GM10847 (cell line): ENCODE results near the gene PHAF1.

Source experiments
- POLR2A ChIP-seq: IDR thresholded peaks from 2 replicates; pipeline ENCODE4 v1.6.1; 2011; ENCODE audit not compliant: insufficient read length; ENCODE audit errors: extremely low read depth

The PHAF1 gene

GRCh38 chr16:67163164-67163998, 53.6 kb downstream of the PHAF1 start:
- no peak for TF ChIP-seq POLR2A

DNA sequence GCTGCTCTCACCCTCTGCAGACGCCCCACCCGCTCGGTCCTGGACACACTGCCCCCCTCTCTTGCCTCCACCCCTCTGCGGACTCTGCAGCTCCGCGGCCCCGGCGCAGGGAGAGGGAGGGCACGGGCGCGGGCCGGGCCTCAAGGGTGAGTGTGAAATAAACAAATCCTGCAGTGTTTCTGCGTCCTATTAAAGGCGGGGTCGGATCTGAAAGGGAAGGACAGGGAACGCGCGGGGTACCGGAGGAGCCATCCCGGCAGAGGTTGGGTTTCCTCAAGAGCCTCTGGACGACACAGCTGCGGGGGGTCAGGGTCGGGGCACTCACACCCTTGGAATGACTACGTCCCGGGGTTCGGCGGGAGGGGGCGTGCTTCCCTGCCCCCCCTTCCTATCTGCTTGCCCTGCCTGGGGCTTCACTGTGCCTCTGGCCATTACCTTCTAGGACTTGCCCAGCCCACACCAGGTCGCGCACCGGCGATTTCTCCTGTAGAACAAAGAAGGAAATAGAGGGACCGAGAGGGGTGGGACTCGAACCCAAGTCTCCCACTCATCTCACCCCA, 54.3 kb downstream of the PHAF1 start:
- no peak for TF ChIP-seq POLR2A

- no peak for TF ChIP-seq POLR2A
Measured at GRCh38 chr16:67164599-67165061, 54.9 kb downstream of the PHAF1 start, which contains the start of gene HSF4. HSF4 (plus strand) TSS chr16:67164745; CDS start chr16:67164812, 67 bp downstream.

DNA sequence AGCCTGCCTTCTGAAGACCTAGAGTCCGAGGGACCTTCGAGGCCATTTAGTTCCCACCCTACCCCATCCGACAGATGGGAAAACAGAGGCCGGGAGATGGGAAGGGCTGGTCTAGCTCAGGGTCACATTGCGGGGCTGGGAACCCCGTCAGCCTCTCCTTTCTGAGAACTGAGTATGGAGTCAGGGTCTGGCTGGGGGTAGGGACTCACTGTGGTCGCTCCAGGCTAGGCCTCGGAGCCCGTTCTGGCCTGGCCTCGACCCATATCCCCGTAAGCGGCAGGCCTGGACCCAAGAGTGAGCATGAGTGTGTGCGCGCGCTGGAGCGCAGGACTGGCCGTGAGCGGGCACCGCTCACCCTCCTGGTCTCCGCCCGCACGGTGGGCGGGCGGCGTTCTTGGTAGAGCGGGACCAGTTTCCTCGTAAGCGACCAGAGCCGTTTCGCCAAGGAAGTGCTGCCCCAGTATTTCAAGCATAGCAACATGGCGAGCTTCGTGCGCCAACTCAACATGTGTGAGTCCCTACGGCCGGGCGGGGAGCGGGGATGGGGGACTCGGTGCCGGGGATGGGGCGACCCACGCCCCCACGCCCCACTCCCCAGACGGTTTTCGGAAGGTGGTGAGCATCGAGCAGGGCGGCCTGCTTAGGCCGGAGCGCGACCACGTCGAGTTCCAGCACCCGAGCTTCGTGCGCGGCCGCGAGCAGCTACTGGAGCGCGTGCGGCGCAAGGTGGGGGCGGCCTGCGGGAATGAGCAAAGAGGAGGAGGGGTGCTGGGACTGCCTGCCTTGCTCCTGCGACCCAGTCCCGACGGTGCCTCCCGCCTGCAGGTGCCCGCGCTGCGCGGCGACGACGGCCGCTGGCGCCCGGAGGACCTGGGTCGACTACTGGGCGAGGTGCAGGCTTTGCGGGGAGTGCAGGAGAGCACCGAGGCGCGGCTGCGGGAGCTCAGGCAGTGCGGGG, 55.7 kb downstream of the PHAF1 start:
- no peak for TF ChIP-seq POLR2A

DNA sequence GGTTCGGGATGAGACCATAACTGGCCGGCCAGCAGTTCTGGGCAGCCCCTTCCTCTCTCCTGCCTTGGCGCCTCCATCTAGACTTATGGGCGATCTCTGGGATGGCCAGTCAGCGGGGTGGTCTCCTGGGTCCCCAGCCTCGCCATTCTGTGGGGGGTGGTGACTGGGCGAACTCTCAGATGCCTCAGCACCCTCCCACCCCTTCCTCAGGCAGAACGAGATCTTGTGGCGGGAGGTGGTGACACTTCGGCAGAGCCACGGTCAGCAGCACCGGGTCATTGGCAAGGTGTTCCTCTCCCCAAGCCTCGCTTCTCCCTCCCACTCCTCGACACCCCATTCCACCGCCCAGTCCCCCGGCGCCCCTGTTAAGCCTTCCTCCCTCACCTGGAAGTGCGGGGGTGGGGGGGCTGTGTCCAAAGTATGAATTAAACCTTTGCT, 56.4 kb downstream of the PHAF1 start:
- no peak for TF ChIP-seq POLR2A

DNA sequence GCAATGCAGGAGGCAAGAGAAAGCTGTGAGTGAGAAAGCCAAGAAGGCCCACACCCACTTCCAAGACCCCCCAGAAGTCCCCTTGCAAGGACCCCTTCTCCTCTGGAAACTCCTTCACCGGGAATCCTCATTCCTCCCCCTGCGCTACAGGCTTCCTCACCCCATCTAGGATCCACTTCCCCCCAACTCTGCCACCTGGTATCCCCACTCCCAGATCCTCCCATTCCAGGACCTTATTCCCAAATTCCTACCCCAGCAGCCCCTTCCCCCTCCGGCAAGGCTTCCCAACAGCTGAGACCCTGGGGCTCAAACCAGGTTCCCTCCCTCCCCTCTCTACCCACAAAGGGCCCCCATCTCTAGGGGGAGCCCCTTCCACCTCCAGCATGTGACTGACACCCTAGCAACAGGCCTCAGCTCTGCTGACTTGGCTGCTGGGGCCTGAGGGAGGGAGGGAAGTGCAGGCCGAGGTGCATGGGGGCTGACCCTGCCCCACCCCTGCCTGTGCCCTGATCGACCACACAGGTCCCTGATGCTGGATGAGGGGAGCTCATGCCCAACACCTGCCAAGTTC, 56.9 kb downstream of the PHAF1 start:
- TF ChIP-seq POLR2A: no peak

DNA sequence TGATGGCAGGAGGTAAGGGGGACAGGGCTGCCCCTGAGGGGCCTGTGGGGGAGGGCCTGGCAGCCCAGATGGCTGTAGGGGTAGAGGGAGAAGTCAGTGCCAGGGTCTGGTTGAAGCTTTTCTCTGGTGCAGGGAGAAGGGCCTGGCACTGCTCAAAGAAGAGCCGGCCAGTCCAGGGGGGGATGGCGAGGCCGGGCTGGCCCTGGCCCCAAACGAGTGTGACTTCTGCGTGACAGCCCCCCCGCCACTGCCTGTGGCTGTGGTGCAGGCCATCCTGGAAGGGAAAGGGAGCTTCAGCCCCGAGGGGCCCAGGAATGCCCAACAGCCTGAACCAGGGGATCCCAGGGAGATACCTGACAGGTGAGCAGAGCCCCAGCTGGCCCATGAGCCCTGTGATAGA, 57.8 kb downstream of the PHAF1 start:
- no peak for TF ChIP-seq POLR2A

DNA sequence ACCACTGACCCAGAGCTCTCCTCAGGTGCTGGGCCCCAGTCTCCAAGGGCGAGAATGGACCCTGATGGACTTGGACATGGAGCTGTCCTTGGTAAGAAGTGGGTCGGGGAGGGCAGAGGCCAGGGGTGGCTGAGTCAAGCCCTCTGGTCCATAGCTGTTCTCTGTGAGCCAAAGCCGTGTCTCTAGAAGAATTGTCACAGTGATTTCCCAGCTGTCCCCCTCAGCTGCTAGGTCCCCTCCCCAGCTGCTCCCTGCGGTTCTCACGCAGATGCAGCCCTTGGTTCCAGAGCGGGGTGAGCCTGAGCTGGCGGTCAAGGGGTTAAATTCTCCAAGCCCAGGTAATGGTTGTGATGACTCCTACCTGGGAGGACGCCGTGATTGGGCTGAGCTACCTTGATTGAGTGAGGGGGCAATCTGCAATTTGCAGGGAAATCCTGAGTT, 59.3 kb downstream of the PHAF1 start:
- no peak for TF ChIP-seq POLR2A

- TF ChIP-seq POLR2A: no peak
Measured at GRCh38 chr16:67169642-67170167, 60.0 kb downstream of the PHAF1 start.

- TF ChIP-seq POLR2A: peak; percentile 37
Measured at GRCh38 chr16:67170168-67170948, 60.6 kb downstream of the PHAF1 start, which contains the start of gene NOL3. NOL3 (plus strand) TSS chr16:67170538.

DNA sequence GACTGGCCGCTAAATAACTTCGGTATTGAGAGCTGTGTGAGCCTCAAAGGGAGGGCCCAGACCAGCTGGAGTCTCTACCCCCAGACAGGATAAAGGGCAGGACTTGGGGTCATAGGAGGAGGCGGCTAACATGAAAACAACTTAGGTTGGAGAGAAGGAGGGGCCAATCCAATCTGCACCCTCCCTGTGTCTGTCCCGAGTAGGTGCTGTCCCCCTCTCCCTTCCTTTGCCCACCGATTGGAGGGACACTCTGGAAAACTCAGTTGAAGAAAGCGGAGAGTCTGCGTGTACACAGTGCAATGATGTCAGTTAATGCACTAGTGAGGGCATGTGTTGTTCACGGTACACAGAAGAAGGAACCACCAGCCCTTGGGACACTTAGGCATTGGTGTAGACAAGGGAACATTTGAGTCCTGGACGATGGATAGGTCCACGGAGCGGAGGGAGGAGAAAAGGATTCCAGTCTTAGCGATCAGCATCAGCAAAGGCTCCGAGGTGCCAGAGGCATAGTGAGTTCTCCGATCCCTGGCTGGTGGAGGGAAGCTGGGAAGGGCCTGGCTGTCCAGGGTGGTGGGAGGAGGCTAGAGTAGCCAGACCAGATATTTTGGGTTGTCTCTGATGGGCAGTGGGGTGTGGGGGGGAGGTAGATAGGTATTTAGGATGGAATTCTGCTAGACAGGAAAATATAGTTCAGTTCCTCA, 61.4 kb downstream of the PHAF1 start:
- no peak for TF ChIP-seq POLR2A

- no peak for TF ChIP-seq POLR2A
Measured at GRCh38 chr16:67173323-67173722, 63.6 kb downstream of the PHAF1 start.

DNA sequence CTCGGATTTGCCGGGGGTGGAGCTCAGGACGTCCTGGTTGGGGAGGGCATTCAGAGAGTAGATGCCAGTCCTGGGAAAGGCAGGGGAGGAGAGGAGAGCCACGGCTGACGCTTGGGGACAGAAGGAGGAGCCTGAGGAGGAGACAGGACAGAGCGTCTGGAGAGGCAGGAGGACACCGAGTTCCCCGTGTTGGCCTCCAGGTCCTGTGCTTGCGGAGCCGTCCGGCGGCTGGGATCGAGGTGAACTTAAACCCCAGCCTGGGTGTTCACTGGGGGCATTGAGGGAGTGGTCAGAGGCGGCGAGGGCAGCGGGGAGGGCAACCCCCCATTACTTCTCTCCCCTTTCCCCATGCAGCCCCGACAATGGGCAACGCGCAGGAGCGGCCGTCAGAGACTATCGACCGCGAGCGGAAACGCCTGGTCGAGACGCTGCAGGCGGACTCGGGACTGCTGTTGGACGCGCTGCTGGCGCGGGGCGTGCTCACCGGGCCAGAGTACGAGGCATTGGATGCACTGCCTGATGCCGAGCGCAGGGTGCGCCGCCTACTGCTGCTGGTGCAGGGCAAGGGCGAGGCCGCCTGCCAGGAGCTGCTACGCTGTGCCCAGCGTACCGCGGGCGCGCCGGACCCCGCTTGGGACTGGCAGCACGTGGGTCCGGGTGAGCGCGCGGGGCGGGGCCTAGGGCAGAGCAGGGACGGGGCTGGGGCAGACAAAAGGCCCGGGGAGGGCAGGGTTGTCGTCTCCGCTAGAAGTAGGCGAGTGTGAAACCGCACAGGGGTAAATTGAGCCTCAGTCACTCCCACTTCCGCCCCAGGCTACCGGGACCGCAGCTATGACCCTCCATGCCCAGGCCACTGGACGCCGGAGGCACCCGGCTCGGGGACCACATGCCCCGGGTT, 64.3 kb downstream of the PHAF1 start:
- no peak for TF ChIP-seq POLR2A
